HCT116 (cell line): ENCODE data around the gene TET3. TPM values are rescaled to one million over a fixed set of nuclear protein-coding genes. Genes with fewer than 3 reads are reported as not detected.

Experiments used
- ATAC-seq: fragments of 200-7000 bp; cut with Tn5 transposase; 2 replicates; pipeline ENCODE4 v1.9.1; 2020; ENCODE audit warnings: mild to moderate bottlenecking, moderate library complexity
- BruUV-seq: library from RNA; stranded (reverse); fragments of 400-500 nt; replicated peaks from 2 replicates; lab custom pipeline; 2021; lab: Mats Ljungman, UMichigan
- CTCF ChIA-PET: fragments of 300-600 bp; sonication (Branson Sonifier 250); formaldehyde crosslinking; loops from one replicate; lab custom pipeline; 2021; ENCODE audit warnings: antibody characterized with exemption; lab: Charles Lee
- POLR2A ChIA-PET: fragments of 300-600, 350-600 bp; sonication (Branson Sonifier 250); formaldehyde crosslinking; loops from one replicate; lab custom pipeline; 2021; ENCODE audit warnings: antibody characterized with exemption; lab: Charles Lee
- RAD21 ChIA-PET, 2 experiments: fragments of 300-600 bp; sonication (Branson Sonifier 250); formaldehyde crosslinking; loops; one replicate each; lab custom pipeline; 2023; ENCODE audit warnings: low total read pairs in 2 of 2; ENCODE audit not compliant: uncharacterized antibody in 2 of 2, unreplicated experiment in 2 of 2, low non-redundant PET in 1 of 2; lab: Charles Lee
- DNase-seq: peaks from one replicate; pipeline ENCODE4 v3.0.0-alpha.2; 2010; ENCODE audit warnings: low read depth, low spot score
- H2AFZ ChIP-seq: fragments of 200-600 bp; shearing (Covaris generic), sonication (generic); 2 replicates; pipeline ENCODE4 v1.6.1; 2017; ENCODE audit warnings: low read depth, mixed run types, mixed read lengths, antibody characterized with exemption, low read length; ENCODE audit not compliant: poor library complexity, severe bottlenecking
- H3K27ac ChIP-seq: 2 replicates; pipeline ENCODE4 v1.5.1; 2012; ENCODE audit warnings: low read depth, low read length
- H3K27me3 ChIP-seq: fragments of 200-600 bp; sonication (generic); 2 replicates; pipeline ENCODE4 v1.6.1; 2016; ENCODE audit warnings: mixed run types, low read length, mixed read lengths; ENCODE audit not compliant: insufficient read depth
- H3K36me3 ChIP-seq, 2 experiments: fragments of 200-500 bp in 1 of 2; fragments of 200-600 bp in 1 of 2; sonication (Bioruptor generic) in 1 of 2; sonication (generic) in 1 of 2; 2 replicates each; pipeline versions ENCODE4 v1.5.1 to v1.6.1; 2014 to 2016; ENCODE audit warnings: low read length in 2 of 2, inconsistent platforms in 1 of 2, mixed read lengths in 1 of 2, mixed run types in 1 of 2; ENCODE audit not compliant: insufficient read depth in 2 of 2, control insufficient read depth in 1 of 2
- H3K4me1 ChIP-seq, 2 experiments: fragments of 200-600 bp in 1 of 2; sonication (generic) in 1 of 2; 2 replicates each; pipeline versions ENCODE4 v1.5.1 to v1.6.1; 2012 to 2017; ENCODE audit warnings: low read length in 2 of 2, inconsistent platforms in 1 of 2, mild to moderate bottlenecking in 1 of 2, mixed read lengths in 1 of 2, mixed run types in 1 of 2, moderate library complexity in 1 of 2; ENCODE audit not compliant: insufficient read depth in 2 of 2, control insufficient read depth in 1 of 2
- H3K4me2 ChIP-seq: fragments of 200-600 bp; sonication (generic); 2 replicates; pipeline ENCODE4 v1.6.1; 2017; ENCODE audit warnings: mixed run types, low read length, mixed read lengths
- H3K4me3 ChIP-seq, 2 experiments: fragments of 200-600 bp in 1 of 2; sonication (generic) in 1 of 2; replicated peaks in 1 of 2; 2 replicates each; pipeline ENCODE4 v1.5.1; 2011 to 2016; ENCODE audit warnings: low read length in 2 of 2, control low read depth in 1 of 2, low read depth in 1 of 2, mild to moderate bottlenecking in 1 of 2, mixed read lengths in 1 of 2, mixed run types in 1 of 2
- H3K79me2 ChIP-seq: fragments of 200-600 bp; sonication (generic); 2 replicates; pipeline ENCODE4 v1.6.1; 2017; ENCODE audit warnings: mild to moderate bottlenecking, mixed run types, low read length, moderate library complexity, mixed read lengths; ENCODE audit not compliant: insufficient read depth
- H3K9ac ChIP-seq: fragments of 200-600 bp; sonication (generic); 2 replicates; pipeline ENCODE4 v1.6.1; 2016; ENCODE audit warnings: low read length, mixed read lengths
- H3K9me2 ChIP-seq: fragments of 200-600 bp; sonication (generic), shearing (Covaris generic); 2 replicates; pipeline ENCODE4 v1.6.1; 2017; ENCODE audit warnings: mixed run types, mild to moderate bottlenecking, moderate library complexity; ENCODE audit not compliant: insufficient read depth
- H3K9me3 ChIP-seq, 2 experiments: fragments of 200-500 bp in 1 of 2; fragments of 200-600 bp in 1 of 2; sonication (Bioruptor generic) in 1 of 2; sonication (generic) in 1 of 2; 2 replicates each; pipeline ENCODE4 v1.6.1; 2014 to 2017; ENCODE audit warnings: low read length in 2 of 2, mixed read lengths in 2 of 2, inconsistent platforms in 1 of 2, low read depth in 1 of 2, mild to moderate bottlenecking in 1 of 2, mixed run types in 1 of 2, moderate library complexity in 1 of 2; ENCODE audit not compliant: control insufficient read depth in 1 of 2, insufficient read depth in 1 of 2
- H4K20me1 ChIP-seq: fragments of 200-600 bp; sonication (generic), shearing (Covaris generic); 2 replicates; pipeline ENCODE4 v1.6.1; 2017; ENCODE audit warnings: mixed run types, mild to moderate bottlenecking, moderate library complexity; ENCODE audit not compliant: insufficient read depth
- ATF3 ChIP-seq: IDR thresholded peaks from 2 replicates; pipeline ENCODE4 v1.6.1; 2012
- CEBPB ChIP-seq: IDR thresholded peaks from 2 replicates; pipeline ENCODE4 v1.6.1; 2012; ENCODE audit warnings: low read depth
- CTCF ChIP-seq, 3 experiments: fragments of 200-600 bp in 1 of 3; sonication (generic) in 1 of 3; IDR thresholded peaks in 2 of 3; conservative IDR thresholded peaks in 1 of 3; 2 replicates each; pipeline ENCODE4 v1.5.1; 2012 to 2017; ENCODE audit warnings: low read depth in 2 of 3, low read length in 2 of 3, antibody characterized with exemption in 1 of 3, borderline replicate concordance in 1 of 3, control low read depth in 1 of 3, mild to moderate bottlenecking in 1 of 3, mixed read lengths in 1 of 3, mixed run types in 1 of 3, moderate library complexity in 1 of 3; ENCODE audit not compliant: insufficient read depth in 1 of 3
- EGR1 ChIP-seq: IDR thresholded peaks from 2 replicates; pipeline ENCODE4 v1.6.1; 2012; ENCODE audit warnings: low read depth
- ELF1 ChIP-seq: IDR thresholded peaks from 2 replicates; pipeline ENCODE4 v1.6.1; 2012; ENCODE audit warnings: low read depth, borderline replicate concordance
- EZH2phosphoT487 ChIP-seq: fragments of 200-600 bp; IDR thresholded peaks from 2 replicates; pipeline ENCODE4 v1.6.1; 2018; ENCODE audit warnings: antibody characterized with exemption, borderline replicate concordance
- FOSL1 ChIP-seq: IDR thresholded peaks from 2 replicates; pipeline ENCODE4 v1.6.1; 2012; ENCODE audit warnings: low read depth
- JUND ChIP-seq: IDR thresholded peaks from 2 replicates; pipeline ENCODE4 v1.6.1; 2012
- MAX ChIP-seq: IDR thresholded peaks from 2 replicates; pipeline ENCODE4 v1.6.1; 2012
- POLR2A ChIP-seq: IDR thresholded peaks from 2 replicates; pipeline ENCODE4 v1.7.0; 2011; ENCODE audit warnings: borderline replicate concordance; ENCODE audit not compliant: insufficient read depth, insufficient read length; ENCODE audit errors: extremely low read depth
- POLR2AphosphoS5 ChIP-seq: IDR thresholded peaks from 2 replicates; pipeline ENCODE4 v1.6.1; 2011; ENCODE audit warnings: mild to moderate bottlenecking, low read depth, low read length, moderate library complexity
- RAD21 ChIP-seq: IDR thresholded peaks from 2 replicates; pipeline ENCODE4 v1.6.1; 2012; ENCODE audit warnings: low read depth, mild to moderate bottlenecking
- SIN3A ChIP-seq: IDR thresholded peaks from 2 replicates; pipeline ENCODE4 v1.6.1; 2012; ENCODE audit warnings: low read depth
- SP1 ChIP-seq: IDR thresholded peaks from 2 replicates; pipeline ENCODE4 v1.6.1; 2012; ENCODE audit warnings: low read depth
- TCF7L2 ChIP-seq: IDR thresholded peaks from 2 replicates; pipeline ENCODE4 v1.7.0; 2011; ENCODE audit warnings: borderline replicate concordance, inconsistent platforms; ENCODE audit not compliant: insufficient read depth, insufficient read length; ENCODE audit errors: extremely low read depth
- YY1 ChIP-seq: IDR thresholded peaks from 2 replicates; pipeline ENCODE4 v1.6.1; 2011; ENCODE audit warnings: low read length, low read depth, moderate library complexity, mild to moderate bottlenecking; ENCODE audit not compliant: insufficient replicate concordance; ENCODE audit errors: extremely low read depth
- ZBTB33 ChIP-seq: IDR thresholded peaks from 2 replicates; pipeline ENCODE4 v1.6.1; 2011; ENCODE audit warnings: mild to moderate bottlenecking, low read length, moderate library complexity; ENCODE audit not compliant: insufficient replicate concordance; ENCODE audit errors: extremely low read depth
- ZFX ChIP-seq: fragments of 450-650 bp; IDR thresholded peaks from 2 replicates; pipeline ENCODE4 v1.6.1; 2017
- ZNF274 ChIP-seq: fragments of 200-500 bp; sonication (Bioruptor generic); IDR thresholded peaks from 2 replicates; pipeline ENCODE4 v1.6.1; 2014; ENCODE audit warnings: mild to moderate bottlenecking, low read depth, low read length, inconsistent platforms
- intact Hi-C: fragments of 100-400 bp; cut with micrococcal nuclease; formaldehyde crosslinking; loops from 2 replicates; pipeline ENCODE4 v1.10.0; 2022
- total RNA-seq: library from RNA; stranded (reverse); gene quantifications from one replicate; pipeline ENCODE4 v1.2.1, GENCODE V29; 2021; ENCODE audit not compliant: unreplicated experiment
- TF ChIP-seq, protein P1 (sequence below): IDR thresholded peaks from 2 replicates; pipeline ENCODE4 v1.6.1; 2012; ENCODE audit warnings: low read depth

TET3 gene
- total RNA-seq, 1 experiment from 2014 or later = 15.4 TPM

GRCh38 chr2:73947412-73948018 lies 37.2 kb upstream of the TET3 start:
- Histone ChIP-seq H3K4me1 (no peaks in the 10 kb centered on the region), H3K4me2 (no peak overlapping the region), H3K9ac (no peak overlapping the region), H4K20me1 (0 out of 2 replicates have a peak, but pooled peaks cover 4% of the 10 kb centered on the region), H3K9me3 (no peaks in the 10 kb centered on the region), H3K27ac (no peak overlapping the region), H3K27me3 (no peaks in the 10 kb centered on the region), H2AFZ (no peak overlapping the region), H3K79me2 (peaks cover 83% of the 10 kb centered on the region), H3K4me3 (no peak overlapping the region), H3K9me2 (no peaks in the 10 kb centered on the region), H3K36me3 (peaks cover 39 to 51% of the 10 kb centered on the region in 2 experiments)
- POLR2A ChIA-PET = no interaction called here
- RAD21 ChIA-PET = no interaction called here
- intact Hi-C loops = no loop called here
- BruUV-seq = no TSS peak
- no peak for ATAC-seq
- TF ChIP-seq EGR1 (no peak), RAD21 (no peak), ZBTB33 (no peak), ZFX (no peak), ATF3 (no peak), JUND (no peak), POLR2AphosphoS5 (no peak), POLR2A (no peak), SIN3A (no peak), EZH2phosphoT487 (no peak), TCF7L2 (no peak), ELF1 (no peak), YY1 (no peak), SP1 (no peak), CTCF (IDR thresholded peaks at IDR 0.05 in 2 of 3, conservative IDR thresholded peaks at IDR 0.05 in 1 of 3; ENCODE audit: borderline replicate concordance in 1 of 3, insufficient read depth in 1 of 3, low read depth in 2 of 3, low read length in 2 of 3) (no peak), CEBPB (no peak), FOSL1 (no peak), ZNF274 (no peak), MAX (no peak)
- TF ChIP-seq, protein P1, sequence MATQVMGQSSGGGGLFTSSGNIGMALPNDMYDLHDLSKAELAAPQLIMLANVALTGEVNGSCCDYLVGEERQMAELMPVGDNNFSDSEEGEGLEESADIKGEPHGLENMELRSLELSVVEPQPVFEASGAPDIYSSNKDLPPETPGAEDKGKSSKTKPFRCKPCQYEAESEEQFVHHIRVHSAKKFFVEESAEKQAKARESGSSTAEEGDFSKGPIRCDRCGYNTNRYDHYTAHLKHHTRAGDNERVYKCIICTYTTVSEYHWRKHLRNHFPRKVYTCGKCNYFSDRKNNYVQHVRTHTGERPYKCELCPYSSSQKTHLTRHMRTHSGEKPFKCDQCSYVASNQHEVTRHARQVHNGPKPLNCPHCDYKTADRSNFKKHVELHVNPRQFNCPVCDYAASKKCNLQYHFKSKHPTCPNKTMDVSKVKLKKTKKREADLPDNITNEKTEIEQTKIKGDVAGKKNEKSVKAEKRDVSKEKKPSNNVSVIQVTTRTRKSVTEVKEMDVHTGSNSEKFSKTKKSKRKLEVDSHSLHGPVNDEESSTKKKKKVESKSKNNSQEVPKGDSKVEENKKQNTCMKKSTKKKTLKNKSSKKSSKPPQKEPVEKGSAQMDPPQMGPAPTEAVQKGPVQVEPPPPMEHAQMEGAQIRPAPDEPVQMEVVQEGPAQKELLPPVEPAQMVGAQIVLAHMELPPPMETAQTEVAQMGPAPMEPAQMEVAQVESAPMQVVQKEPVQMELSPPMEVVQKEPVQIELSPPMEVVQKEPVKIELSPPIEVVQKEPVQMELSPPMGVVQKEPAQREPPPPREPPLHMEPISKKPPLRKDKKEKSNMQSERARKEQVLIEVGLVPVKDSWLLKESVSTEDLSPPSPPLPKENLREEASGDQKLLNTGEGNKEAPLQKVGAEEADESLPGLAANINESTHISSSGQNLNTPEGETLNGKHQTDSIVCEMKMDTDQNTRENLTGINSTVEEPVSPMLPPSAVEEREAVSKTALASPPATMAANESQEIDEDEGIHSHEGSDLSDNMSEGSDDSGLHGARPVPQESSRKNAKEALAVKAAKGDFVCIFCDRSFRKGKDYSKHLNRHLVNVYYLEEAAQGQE = no peak
- CTCF ChIA-PET = no interaction called here
- DNase-seq = no peak
